Measurements from ENCODE around the gene TCF4. TPM values are rescaled to one million over a fixed set of nuclear protein-coding genes. Genes with fewer than 3 reads are reported as not detected.

The TCF4 gene
- total RNA-seq, 1 experiment from 2014 or later = 0.42 TPM

DNA sequence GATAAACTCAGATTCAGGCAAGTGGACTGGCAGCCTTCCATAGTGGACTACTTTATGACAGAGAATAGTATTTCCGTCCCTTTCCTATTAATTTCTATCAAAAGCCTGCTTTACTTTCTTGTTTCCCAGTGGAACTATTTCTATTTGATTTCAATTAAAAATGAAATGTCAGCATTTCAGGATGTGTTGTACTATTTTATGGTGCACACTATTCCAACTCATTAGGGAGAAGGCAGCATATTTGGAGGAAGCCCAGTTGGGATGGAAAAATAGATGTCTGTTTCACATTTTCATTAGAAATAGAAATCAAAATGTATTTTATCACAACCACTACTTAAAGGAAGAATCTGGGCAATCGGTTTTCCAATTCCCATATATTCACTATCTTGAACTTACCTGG lies 37.9 kb upstream of the TCF4 start:
- ATAC-seq = no peak
- Histone ChIP-seq H3K4me1 (ENCODE audit: control insufficient read depth in 1 of 2, insufficient read depth in 2 of 2, low read length in 2 of 2) (no peaks in the 10 kb centered on the region), H2AFZ (ENCODE audit: low read depth, low read length, poor library complexity, severe bottlenecking) (no peak overlapping the region), H3K27me3 (ENCODE audit: insufficient read depth, low read length) (no peaks in the 10 kb centered on the region), H3K9me3 (ENCODE audit: control insufficient read depth in 1 of 2, insufficient read depth in 1 of 2, low read depth in 1 of 2, low read length in 2 of 2) (peaks cover 0 to 8% of the 10 kb centered on the region in 2 experiments; a peak in 2 of 4 replicates), H3K79me2 (ENCODE audit: insufficient read depth, low read length) (no peaks in the 10 kb centered on the region), H3K9ac (ENCODE audit: low read length) (no peak overlapping the region), H3K9me2 (ENCODE audit: insufficient read depth) (no peaks in the 10 kb centered on the region), H3K4me2 (ENCODE audit: low read length) (no peak overlapping the region), H3K27ac (ENCODE audit: low read depth, low read length) (no peak overlapping the region), H4K20me1 (ENCODE audit: insufficient read depth) (no peaks in the 10 kb centered on the region), H3K4me3 (replicated peaks in 1 of 2; ENCODE audit: low read depth in 1 of 2, low read length in 2 of 2) (no peak overlapping the region), H3K36me3 (ENCODE audit: control insufficient read depth in 1 of 2, insufficient read depth in 2 of 2, low read length in 2 of 2) (no peaks in the 10 kb centered on the region)
- ChIA-PET CTCF (no interaction called here), POLR2A (no interaction called here), RAD21 (ENCODE audit: low non-redundant PET in 1 of 2, low total read pairs in 2 of 2, uncharacterized antibody in 2 of 2, unreplicated experiment in 2 of 2) (no interaction called here)
- no peak for DNase-seq (ENCODE audit: low read depth, low spot score)
- TF ChIP-seq SP1 (IDR thresholded peaks at IDR 0.05; ENCODE audit: low read depth) (no peak), POLR2AphosphoS5 (IDR thresholded peaks at IDR 0.05; ENCODE audit: low read depth, low read length) (no peak), POLR2A (IDR thresholded peaks at IDR 0.05; ENCODE audit: borderline replicate concordance, extremely low read depth, insufficient read depth, insufficient read length) (no peak), ELF1 (IDR thresholded peaks at IDR 0.05; ENCODE audit: borderline replicate concordance, low read depth) (no peak)
- intact Hi-C loops (cut with micrococcal nuclease) = no loop called here
- no TSS peak for BruUV-seq (replicated peaks)

DNA sequence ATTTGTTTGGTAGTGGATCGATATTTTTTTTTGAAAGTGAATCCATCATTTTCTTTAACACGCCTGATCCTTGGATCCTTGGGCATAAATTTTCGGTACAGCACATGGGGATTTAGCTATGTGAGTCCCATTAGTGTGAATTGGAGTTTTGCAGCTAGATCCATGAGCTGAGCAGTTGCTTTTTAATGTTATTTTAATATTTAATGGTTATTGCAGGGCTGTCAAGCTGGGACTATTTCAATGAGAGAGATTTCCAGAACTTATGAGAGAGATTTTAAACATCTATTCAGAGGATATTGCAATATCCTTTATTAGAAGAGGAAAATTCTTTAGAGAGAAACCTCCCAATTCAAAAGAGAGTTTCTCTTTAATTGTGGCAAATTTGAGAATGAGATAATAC lies 35.6 kb upstream of the TCF4 start:
- Histone ChIP-seq H3K9me3 (ENCODE audit: control insufficient read depth in 1 of 2, insufficient read depth in 1 of 2, low read depth in 1 of 2, low read length in 2 of 2) (peaks cover 4 to 20% of the 10 kb centered on the region in 2 experiments; a peak in 2 of 4 replicates), H3K4me3 (replicated peaks in 1 of 2; ENCODE audit: low read depth in 1 of 2, low read length in 2 of 2) (no peak overlapping the region), H3K27me3 (ENCODE audit: insufficient read depth, low read length) (no peaks in the 10 kb centered on the region), H4K20me1 (ENCODE audit: insufficient read depth) (no peaks in the 10 kb centered on the region), H3K9ac (ENCODE audit: low read length) (no peak overlapping the region), H3K4me1 (ENCODE audit: control insufficient read depth in 1 of 2, insufficient read depth in 2 of 2, low read length in 2 of 2) (no peaks in the 10 kb centered on the region), H3K79me2 (ENCODE audit: insufficient read depth, low read length) (no peaks in the 10 kb centered on the region), H3K9me2 (ENCODE audit: insufficient read depth) (no peaks in the 10 kb centered on the region), H3K4me2 (ENCODE audit: low read length) (no peak overlapping the region), H3K36me3 (ENCODE audit: control insufficient read depth in 1 of 2, insufficient read depth in 2 of 2, low read length in 2 of 2) (no peaks in the 10 kb centered on the region), H3K27ac (ENCODE audit: low read depth, low read length) (no peak overlapping the region), H2AFZ (ENCODE audit: low read depth, low read length, poor library complexity, severe bottlenecking) (no peak overlapping the region)
- DNase-seq (ENCODE audit: low read depth, low spot score) = no peak
- no peak for ATAC-seq
- no TSS peak for BruUV-seq (replicated peaks)
- ChIA-PET RAD21 (ENCODE audit: low non-redundant PET in 1 of 2, low total read pairs in 2 of 2, uncharacterized antibody in 2 of 2, unreplicated experiment in 2 of 2) (no interaction called here), CTCF (no interaction called here), POLR2A (no interaction called here)
- intact Hi-C loops (cut with micrococcal nuclease) = no loop called here
- TF ChIP-seq ZNF274 (IDR thresholded peaks at IDR 0.05; ENCODE audit: low read depth, low read length) = no peak
- no peak for TF ChIP-seq SP1 (IDR thresholded peaks at IDR 0.05; ENCODE audit: low read depth)
- TF ChIP-seq FOSL1 (IDR thresholded peaks at IDR 0.05; ENCODE audit: low read depth) = no peak
- TF ChIP-seq, protein P1, sequence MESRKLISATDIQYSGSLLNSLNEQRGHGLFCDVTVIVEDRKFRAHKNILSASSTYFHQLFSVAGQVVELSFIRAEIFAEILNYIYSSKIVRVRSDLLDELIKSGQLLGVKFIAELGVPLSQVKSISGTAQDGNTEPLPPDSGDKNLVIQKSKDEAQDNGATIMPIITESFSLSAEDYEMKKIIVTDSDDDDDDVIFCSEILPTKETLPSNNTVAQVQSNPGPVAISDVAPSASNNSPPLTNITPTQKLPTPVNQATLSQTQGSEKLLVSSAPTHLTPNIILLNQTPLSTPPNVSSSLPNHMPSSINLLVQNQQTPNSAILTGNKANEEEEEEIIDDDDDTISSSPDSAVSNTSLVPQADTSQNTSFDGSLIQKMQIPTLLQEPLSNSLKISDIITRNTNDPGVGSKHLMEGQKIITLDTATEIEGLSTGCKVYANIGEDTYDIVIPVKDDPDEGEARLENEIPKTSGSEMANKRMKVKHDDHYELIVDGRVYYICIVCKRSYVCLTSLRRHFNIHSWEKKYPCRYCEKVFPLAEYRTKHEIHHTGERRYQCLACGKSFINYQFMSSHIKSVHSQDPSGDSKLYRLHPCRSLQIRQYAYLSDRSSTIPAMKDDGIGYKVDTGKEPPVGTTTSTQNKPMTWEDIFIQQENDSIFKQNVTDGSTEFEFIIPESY (IDR thresholded peaks at IDR 0.05; ENCODE audit: extremely low read depth, insufficient replicate concordance, low read length) = no peak
- no peak for TF ChIP-seq CBX3 (IDR thresholded peaks at IDR 0.05; ENCODE audit: low read depth)
- TF ChIP-seq, protein P2, sequence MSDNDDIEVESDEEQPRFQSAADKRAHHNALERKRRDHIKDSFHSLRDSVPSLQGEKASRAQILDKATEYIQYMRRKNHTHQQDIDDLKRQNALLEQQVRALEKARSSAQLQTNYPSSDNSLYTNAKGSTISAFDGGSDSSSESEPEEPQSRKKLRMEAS (IDR thresholded peaks at IDR 0.05) = no peak
- TF ChIP-seq, protein P3, sequence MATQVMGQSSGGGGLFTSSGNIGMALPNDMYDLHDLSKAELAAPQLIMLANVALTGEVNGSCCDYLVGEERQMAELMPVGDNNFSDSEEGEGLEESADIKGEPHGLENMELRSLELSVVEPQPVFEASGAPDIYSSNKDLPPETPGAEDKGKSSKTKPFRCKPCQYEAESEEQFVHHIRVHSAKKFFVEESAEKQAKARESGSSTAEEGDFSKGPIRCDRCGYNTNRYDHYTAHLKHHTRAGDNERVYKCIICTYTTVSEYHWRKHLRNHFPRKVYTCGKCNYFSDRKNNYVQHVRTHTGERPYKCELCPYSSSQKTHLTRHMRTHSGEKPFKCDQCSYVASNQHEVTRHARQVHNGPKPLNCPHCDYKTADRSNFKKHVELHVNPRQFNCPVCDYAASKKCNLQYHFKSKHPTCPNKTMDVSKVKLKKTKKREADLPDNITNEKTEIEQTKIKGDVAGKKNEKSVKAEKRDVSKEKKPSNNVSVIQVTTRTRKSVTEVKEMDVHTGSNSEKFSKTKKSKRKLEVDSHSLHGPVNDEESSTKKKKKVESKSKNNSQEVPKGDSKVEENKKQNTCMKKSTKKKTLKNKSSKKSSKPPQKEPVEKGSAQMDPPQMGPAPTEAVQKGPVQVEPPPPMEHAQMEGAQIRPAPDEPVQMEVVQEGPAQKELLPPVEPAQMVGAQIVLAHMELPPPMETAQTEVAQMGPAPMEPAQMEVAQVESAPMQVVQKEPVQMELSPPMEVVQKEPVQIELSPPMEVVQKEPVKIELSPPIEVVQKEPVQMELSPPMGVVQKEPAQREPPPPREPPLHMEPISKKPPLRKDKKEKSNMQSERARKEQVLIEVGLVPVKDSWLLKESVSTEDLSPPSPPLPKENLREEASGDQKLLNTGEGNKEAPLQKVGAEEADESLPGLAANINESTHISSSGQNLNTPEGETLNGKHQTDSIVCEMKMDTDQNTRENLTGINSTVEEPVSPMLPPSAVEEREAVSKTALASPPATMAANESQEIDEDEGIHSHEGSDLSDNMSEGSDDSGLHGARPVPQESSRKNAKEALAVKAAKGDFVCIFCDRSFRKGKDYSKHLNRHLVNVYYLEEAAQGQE (IDR thresholded peaks at IDR 0.05; ENCODE audit: low read depth) = no peak
- TF ChIP-seq, protein P4, sequence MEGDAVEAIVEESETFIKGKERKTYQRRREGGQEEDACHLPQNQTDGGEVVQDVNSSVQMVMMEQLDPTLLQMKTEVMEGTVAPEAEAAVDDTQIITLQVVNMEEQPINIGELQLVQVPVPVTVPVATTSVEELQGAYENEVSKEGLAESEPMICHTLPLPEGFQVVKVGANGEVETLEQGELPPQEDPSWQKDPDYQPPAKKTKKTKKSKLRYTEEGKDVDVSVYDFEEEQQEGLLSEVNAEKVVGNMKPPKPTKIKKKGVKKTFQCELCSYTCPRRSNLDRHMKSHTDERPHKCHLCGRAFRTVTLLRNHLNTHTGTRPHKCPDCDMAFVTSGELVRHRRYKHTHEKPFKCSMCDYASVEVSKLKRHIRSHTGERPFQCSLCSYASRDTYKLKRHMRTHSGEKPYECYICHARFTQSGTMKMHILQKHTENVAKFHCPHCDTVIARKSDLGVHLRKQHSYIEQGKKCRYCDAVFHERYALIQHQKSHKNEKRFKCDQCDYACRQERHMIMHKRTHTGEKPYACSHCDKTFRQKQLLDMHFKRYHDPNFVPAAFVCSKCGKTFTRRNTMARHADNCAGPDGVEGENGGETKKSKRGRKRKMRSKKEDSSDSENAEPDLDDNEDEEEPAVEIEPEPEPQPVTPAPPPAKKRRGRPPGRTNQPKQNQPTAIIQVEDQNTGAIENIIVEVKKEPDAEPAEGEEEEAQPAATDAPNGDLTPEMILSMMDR (IDR thresholded peaks at IDR 0.05 in 2 of 3, conservative IDR thresholded peaks at IDR 0.05 in 1 of 3; ENCODE audit: borderline replicate concordance in 1 of 3, insufficient read depth in 1 of 3, low read depth in 2 of 3, low read length in 2 of 3) = no peak
- no peak for TF ChIP-seq EGR1 (IDR thresholded peaks at IDR 0.05; ENCODE audit: low read depth)
- no peak for TF ChIP-seq JUND (IDR thresholded peaks at IDR 0.05)
- TF ChIP-seq SRF (IDR thresholded peaks at IDR 0.05; ENCODE audit: low read depth) = no peak
